Stimulated activated CD4-positive, alpha-beta T cell treated with anti-CD3 and anti-CD28 coated beads, Interleukin-1b, Interleukin-23, amount 100 ng/mL, for 24 hours (primary cell): ENCODE data around the gene ARF6.

Source experiments
- DNase-seq, 4 experiments: peaks; one replicate each; pipeline ENCODE4 v3.0.0-alpha.2; 2020; ENCODE audit warnings: low read depth in 4 of 4, low spot score in 1 of 4

Gene ARF6

DNA sequence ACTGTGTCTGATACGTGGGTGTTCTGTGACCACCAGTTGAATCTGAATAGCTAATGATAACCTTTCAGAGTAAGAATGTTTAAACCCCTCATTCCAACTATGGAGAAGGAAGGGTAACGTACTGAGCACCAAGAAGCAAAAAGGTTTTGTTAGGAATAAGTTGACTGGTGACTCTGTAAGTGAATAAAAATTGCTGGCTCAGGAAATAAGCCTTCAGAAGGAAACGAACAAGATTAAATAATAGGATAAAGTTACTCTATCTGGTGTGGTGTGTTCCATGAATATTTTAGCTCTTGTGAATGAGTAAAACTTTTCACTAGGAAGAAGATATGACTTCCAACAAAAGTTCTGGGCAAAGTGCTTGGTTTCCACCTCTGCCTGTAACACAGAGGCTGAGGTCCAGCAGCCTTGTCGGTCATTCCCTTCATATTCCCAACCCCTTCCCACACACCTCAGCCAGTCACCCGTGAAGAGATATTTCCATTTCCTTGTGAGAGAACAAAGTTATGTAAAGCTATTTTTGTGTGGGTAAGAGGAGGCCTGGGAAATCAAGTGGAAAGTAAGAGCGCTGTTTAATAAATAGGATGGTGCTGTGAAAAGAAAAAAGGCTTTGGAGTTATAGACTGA is 47.1 kb downstream of the ARF6 start:
- no peak for DNase-seq

DNA sequence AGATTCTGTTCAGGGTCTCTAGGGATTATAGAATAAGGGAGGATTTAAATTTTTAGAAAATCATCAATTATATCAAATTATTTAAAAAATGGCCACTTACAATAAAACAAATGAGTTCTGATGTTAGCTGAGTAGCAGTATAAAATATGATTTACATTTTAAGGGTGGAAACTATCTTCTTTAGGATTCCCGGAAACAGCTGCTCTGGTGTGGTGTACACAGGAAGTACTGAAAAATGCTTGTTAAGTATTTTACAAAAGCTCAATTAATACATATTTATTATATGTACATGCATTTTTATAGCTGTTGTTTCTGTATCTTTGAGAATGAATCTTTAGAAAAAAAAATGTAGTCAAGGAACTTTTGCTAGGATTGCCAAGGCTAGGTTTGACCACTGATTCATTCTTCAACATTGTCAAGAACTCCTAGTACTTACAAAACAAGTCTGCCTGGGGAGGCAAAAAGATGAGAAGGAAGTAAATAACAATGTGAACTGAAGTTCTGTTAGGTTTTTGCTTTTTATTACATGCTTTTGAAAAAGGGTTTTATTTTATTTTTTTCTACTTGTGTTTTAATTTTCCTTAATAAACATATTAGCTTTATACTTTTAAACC is 48.0 kb downstream of the ARF6 start:
- DNase-seq, result no peak

DNA sequence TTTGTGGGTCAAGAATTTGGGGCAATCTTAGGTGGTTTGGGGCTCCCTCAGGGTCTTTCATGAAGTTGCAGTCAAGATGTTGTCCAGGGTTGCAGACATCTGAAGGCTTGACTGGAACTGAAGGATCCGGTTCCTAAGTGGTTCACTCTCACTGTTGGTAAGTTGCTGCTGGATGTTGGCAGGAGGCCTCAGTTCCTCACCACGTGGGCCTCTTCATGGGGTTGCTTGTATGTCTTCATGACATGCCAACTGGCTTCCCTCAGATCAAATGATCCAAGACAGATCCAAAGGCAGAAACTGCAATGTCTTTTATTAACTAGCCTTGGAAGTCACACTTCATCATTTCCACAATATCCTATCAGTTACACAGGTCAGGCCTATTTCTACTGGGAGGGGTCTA is 49.2 kb downstream of the ARF6 start:
- DNase-seq, result no peak

DNA sequence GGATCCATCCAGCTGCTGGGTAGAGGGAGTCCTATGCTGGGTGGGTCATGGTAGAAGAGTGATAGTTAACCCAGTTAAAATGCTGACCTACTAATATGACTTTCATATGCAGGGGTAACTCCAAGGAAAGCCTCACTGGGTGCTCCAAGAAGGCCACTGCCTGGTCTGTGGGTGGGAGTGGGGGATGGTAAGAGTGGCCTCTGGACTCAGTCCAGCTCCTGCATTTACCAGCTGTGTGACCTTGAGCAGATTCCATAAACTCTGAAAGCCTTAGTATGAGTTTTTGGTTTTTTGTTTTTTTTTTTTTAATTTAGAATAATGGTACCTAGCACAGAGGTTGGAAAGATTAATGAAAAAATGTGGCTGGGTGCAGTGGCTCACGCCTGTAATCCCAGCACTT is 51.6 kb downstream of the ARF6 start:
- no peak for DNase-seq

DNA sequence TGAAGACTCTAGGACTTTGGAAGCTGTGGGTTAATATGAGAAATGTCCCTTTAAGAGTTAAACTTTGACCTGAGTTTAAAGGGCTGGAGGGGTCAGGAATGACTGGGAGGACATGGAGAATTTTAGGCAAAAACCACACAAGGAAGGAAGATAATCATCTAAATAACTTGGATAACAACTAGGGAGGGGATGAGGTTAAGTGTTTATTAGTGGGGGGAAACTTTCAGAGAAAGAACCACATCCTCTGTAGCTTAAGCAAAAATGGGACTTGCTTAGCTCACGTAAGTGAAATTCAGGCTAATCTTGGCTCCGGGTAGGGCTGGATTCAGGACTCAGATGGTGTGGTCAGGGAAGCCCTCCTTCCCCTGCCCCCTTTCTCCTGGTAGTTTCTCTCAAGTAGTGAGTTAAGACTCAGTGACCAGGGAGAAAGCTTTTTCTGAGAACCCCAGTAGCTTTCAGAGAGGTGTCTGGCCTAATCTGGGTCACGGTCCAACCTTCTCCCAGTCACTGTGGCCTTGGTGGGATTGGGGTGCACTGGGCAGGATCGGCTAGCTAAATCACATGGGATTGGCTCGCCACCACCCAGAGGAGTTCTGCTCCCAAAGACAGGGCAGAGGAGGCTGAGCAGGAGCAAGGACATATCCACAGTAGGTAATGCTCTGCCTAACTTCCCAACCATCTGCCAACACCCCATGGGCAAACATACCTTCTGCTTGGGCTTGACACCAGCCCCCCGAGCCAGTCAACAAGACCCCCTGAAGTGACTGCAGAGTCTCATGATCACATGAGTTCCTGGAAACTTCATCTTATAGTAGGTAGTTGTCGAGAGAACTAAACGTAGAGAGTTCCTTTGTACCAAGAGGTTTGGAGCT is 52.8 kb downstream of the ARF6 start:
- DNase-seq, result no peak
